ENCODE measurements around the gene CD3E.

GRCh38 chr11:118320515-118320914 is 16.0 kb downstream of the CD3E start:
- TF ChIP-seq POLR2A (IDR thresholded peaks at IDR 0.05; ENCODE audit: low read depth, low read length) = no peak
- TF ChIP-seq, protein P1, sequence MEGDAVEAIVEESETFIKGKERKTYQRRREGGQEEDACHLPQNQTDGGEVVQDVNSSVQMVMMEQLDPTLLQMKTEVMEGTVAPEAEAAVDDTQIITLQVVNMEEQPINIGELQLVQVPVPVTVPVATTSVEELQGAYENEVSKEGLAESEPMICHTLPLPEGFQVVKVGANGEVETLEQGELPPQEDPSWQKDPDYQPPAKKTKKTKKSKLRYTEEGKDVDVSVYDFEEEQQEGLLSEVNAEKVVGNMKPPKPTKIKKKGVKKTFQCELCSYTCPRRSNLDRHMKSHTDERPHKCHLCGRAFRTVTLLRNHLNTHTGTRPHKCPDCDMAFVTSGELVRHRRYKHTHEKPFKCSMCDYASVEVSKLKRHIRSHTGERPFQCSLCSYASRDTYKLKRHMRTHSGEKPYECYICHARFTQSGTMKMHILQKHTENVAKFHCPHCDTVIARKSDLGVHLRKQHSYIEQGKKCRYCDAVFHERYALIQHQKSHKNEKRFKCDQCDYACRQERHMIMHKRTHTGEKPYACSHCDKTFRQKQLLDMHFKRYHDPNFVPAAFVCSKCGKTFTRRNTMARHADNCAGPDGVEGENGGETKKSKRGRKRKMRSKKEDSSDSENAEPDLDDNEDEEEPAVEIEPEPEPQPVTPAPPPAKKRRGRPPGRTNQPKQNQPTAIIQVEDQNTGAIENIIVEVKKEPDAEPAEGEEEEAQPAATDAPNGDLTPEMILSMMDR (IDR thresholded peaks at IDR 0.05; ENCODE audit: extremely low read depth in 1 of 2, insufficient read depth in 1 of 2, low read depth in 1 of 2, low read length in 2 of 2) = no peak
- TF ChIP-seq EZH2 (IDR thresholded peaks at IDR 0.05; ENCODE audit: borderline replicate concordance, low read depth, low read length, severe bottlenecking) = no peak
- TF ChIP-seq, protein P2, sequence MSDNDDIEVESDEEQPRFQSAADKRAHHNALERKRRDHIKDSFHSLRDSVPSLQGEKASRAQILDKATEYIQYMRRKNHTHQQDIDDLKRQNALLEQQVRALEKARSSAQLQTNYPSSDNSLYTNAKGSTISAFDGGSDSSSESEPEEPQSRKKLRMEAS (IDR thresholded peaks at IDR 0.05; ENCODE audit: insufficient read depth, insufficient read length) = no peak
- TF ChIP-seq JUN (IDR thresholded peaks at IDR 0.05; ENCODE audit: borderline replicate concordance, insufficient read depth, insufficient read length, low read depth) = no peak
- TF ChIP-seq POLR2AphosphoS5 (IDR thresholded peaks at IDR 0.05; ENCODE audit: insufficient read depth, low read depth, low read length) = no peak
- TF ChIP-seq FOS (IDR thresholded peaks at IDR 0.05; ENCODE audit: borderline replicate concordance, insufficient read depth, low read length) = no peak
- no peak for TF ChIP-seq MYC (IDR thresholded peaks at IDR 0.05; ENCODE audit: low read depth, low read length)
- no peak for TF ChIP-seq GATA2 (IDR thresholded peaks at IDR 0.05; ENCODE audit: insufficient read depth, insufficient read length, low read depth, low read length)
